AG09319 (cell line): ENCODE measurements around the gene CLASP1.
"Not testable (repeated sequence)": the region's sequence is repeated elsewhere in the genome, so short reads cannot be mapped to it uniquely, and the experiment has no call there.

Source experiments
- DNase-seq: peaks from one replicate; pipeline ENCODE4 v3.0.0-alpha.2; 2010; ENCODE audit warnings: low read depth; ENCODE audit errors: extremely low read depth
- TF ChIP-seq, protein P1 (sequence below): IDR thresholded peaks from 2 replicates; pipeline ENCODE4 v1.5.1; 2011; ENCODE audit warnings: low read depth, mild to moderate bottlenecking, inconsistent platforms, low read length, moderate library complexity

The CLASP1 gene

DNA sequence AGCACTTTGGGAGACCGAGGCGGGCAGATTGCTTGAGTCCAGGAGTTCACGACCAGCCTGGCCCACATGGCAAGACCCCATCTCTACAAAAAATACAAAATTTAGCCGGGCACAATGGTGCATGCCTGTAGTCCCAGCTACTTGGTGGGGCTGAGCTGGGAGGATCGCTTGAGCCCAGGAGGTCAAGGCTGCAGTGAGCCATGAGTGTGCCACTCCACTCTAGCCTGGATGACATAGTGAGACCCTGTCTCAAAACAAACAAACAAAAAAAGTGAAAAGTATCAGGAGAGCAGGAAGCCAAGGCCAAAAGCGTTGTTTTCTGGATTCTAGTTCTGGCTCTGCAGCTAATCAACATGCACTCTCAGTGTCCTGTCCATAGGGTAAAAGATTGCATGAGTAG, 10.7 kb upstream of the CLASP1 start:
- TF ChIP-seq, protein P1, sequence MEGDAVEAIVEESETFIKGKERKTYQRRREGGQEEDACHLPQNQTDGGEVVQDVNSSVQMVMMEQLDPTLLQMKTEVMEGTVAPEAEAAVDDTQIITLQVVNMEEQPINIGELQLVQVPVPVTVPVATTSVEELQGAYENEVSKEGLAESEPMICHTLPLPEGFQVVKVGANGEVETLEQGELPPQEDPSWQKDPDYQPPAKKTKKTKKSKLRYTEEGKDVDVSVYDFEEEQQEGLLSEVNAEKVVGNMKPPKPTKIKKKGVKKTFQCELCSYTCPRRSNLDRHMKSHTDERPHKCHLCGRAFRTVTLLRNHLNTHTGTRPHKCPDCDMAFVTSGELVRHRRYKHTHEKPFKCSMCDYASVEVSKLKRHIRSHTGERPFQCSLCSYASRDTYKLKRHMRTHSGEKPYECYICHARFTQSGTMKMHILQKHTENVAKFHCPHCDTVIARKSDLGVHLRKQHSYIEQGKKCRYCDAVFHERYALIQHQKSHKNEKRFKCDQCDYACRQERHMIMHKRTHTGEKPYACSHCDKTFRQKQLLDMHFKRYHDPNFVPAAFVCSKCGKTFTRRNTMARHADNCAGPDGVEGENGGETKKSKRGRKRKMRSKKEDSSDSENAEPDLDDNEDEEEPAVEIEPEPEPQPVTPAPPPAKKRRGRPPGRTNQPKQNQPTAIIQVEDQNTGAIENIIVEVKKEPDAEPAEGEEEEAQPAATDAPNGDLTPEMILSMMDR = no peak
- no peak for DNase-seq

DNA sequence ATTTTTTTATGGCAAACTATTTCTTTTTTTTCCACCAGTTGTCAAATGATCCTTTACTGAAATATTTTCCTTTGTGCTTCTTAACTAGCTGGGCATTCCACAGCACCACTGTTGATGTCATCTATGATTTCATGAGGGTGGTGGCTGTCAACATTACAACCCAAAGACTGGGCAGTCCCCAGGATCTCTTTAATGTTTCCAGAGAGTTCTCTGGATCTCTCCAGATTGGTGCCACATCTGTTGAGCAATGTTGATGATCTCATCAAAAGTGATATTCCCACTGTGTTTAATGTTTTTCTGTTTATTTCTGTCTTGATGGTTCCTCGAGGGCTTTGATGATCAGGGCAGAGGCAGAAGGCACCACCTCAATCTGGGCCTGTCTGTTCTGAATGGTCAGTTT, 9.1 kb upstream of the CLASP1 start:
- not testable (repeated sequence) for DNase-seq

- TF ChIP-seq, protein P1 = no peak
- no peak for DNase-seq
These were observed 3.8 kb upstream of the CLASP1 start for GRCh38 chr2:121653035-121653434.

GRCh38 chr2:121650315-121650930, 1.2 kb upstream of the CLASP1 start:
- no peak for DNase-seq
- TF ChIP-seq, protein P1 = no peak

- TF ChIP-seq, protein P1 = no peak
- DNase-seq = peak; percentile 95
These were observed 493 bp upstream of the CLASP1 start for GRCh38 chr2:121649596-121650314.

DNA sequence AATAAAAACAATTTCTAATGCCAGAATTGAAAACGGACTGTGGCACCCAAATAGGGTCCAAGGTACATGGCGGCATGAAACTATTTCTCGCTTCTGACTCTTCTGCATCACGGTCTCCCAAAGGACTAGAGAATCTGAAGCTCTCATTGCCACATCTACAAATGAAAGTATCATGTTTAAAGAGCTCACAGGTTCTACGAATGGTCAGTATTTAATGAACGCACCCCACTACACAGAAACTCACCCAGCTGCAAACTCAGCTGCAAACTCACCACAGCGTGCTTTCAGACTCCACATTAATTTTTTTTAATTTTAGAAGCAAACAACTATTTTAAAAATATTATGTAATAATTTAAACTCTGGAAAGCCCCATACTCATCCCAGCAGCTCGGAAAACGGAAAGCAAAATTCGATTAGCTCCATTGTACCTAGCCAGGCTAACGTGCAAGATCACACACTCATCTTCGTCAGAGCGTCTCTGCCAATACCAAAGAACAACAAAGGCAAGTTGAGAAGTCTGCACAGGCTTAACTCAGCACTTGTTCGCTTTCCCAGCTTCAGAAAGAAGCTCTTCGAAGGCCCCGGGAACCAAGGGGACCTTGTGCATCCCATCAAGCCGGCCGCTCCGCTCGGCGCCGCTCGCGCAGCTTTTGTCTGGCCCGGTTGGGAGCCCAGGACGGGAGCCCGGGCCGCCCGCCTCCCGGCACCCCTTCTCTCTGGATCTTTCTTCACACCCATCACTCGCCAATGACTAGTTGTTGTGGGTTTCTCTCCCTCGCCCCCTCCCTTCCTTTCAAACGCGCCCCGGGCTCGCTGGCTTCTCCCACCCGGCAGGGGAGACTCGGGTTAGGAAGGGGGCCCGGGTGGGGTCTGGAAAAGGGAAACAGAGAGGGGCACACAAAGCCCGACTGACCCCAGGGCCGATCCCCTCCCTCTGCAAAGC, 785 bp downstream of the CLASP1 start:
- no peak for DNase-seq
- TF ChIP-seq, protein P1 = no peak

DNA sequence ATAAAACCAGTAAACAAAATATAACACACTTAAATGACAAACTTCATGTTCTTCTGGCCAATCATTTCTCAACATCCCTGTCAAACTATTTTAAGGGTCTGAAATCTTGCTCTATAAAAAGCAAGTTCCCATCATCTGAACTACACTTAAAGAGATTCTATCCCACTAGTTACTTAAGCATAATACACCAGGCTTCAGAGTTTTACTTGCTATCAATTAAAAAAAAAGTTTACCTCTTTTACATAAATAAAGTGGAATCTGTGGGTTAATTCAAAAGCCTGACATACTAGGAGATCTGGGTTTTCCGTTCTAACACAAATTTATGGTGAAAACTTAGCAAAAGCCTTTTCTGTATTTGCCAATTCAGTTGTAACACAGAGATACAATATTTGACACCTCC, 1.9 kb downstream of the CLASP1 start:
- TF ChIP-seq, protein P1 = no peak
- DNase-seq = no peak
